ENCODE measurements around the gene CBX6. TPM values are rescaled to one million over a fixed set of nuclear protein-coding genes. Genes with fewer than 3 reads are reported as not detected.

Gene CBX6
- total RNA-seq, 1 experiment from 2014 or later = 98.4 TPM

DNA sequence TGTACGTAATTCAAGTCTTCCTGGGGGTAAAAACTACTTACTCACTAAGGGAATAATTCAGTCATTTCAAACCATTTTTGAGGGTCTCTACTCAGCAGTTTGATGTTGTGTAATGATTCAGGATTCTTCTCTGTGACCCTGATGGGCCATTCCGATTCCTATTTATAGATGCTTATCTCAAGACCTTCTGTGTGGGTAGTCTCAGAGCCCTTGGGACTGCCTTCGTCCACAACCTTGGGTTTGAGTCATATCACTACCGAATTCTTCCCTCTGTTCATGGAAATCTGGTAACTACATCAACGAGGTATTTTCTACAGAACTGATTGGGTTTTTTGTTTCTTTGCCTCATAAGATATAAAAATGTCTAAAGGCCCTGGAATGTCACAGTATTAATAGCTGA, 14.3 kb upstream of the CBX6 start:
- H3K9me3 ChIP-seq (ENCODE audit: control insufficient read depth, insufficient read depth, low read depth, low read length) = no peaks in the 10 kb centered on the region
- TF ChIP-seq, protein P1, sequence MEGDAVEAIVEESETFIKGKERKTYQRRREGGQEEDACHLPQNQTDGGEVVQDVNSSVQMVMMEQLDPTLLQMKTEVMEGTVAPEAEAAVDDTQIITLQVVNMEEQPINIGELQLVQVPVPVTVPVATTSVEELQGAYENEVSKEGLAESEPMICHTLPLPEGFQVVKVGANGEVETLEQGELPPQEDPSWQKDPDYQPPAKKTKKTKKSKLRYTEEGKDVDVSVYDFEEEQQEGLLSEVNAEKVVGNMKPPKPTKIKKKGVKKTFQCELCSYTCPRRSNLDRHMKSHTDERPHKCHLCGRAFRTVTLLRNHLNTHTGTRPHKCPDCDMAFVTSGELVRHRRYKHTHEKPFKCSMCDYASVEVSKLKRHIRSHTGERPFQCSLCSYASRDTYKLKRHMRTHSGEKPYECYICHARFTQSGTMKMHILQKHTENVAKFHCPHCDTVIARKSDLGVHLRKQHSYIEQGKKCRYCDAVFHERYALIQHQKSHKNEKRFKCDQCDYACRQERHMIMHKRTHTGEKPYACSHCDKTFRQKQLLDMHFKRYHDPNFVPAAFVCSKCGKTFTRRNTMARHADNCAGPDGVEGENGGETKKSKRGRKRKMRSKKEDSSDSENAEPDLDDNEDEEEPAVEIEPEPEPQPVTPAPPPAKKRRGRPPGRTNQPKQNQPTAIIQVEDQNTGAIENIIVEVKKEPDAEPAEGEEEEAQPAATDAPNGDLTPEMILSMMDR (IDR thresholded peaks at IDR 0.05) = no peak
- no peak for TF ChIP-seq POLR2AphosphoS5 (IDR thresholded peaks at IDR 0.05; ENCODE audit: low read depth, low read length)
- TF ChIP-seq, protein P2, sequence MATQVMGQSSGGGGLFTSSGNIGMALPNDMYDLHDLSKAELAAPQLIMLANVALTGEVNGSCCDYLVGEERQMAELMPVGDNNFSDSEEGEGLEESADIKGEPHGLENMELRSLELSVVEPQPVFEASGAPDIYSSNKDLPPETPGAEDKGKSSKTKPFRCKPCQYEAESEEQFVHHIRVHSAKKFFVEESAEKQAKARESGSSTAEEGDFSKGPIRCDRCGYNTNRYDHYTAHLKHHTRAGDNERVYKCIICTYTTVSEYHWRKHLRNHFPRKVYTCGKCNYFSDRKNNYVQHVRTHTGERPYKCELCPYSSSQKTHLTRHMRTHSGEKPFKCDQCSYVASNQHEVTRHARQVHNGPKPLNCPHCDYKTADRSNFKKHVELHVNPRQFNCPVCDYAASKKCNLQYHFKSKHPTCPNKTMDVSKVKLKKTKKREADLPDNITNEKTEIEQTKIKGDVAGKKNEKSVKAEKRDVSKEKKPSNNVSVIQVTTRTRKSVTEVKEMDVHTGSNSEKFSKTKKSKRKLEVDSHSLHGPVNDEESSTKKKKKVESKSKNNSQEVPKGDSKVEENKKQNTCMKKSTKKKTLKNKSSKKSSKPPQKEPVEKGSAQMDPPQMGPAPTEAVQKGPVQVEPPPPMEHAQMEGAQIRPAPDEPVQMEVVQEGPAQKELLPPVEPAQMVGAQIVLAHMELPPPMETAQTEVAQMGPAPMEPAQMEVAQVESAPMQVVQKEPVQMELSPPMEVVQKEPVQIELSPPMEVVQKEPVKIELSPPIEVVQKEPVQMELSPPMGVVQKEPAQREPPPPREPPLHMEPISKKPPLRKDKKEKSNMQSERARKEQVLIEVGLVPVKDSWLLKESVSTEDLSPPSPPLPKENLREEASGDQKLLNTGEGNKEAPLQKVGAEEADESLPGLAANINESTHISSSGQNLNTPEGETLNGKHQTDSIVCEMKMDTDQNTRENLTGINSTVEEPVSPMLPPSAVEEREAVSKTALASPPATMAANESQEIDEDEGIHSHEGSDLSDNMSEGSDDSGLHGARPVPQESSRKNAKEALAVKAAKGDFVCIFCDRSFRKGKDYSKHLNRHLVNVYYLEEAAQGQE (IDR thresholded peaks at IDR 0.05; ENCODE audit: insufficient read depth in 1 of 2, low read depth in 2 of 2, low read length in 1 of 2) = no peak
- TF ChIP-seq SIN3A (IDR thresholded peaks at IDR 0.05; ENCODE audit: borderline replicate concordance, insufficient read depth, low read depth, low read length) = no peak
- no peak for TF ChIP-seq TCF7L2 (IDR thresholded peaks at IDR 0.05; ENCODE audit: low read depth, low read length)
- ChIA-PET POLR2A (no interaction called here), CTCF (no interaction called here)
- H3K36me3 ChIP-seq (ENCODE audit: control insufficient read depth, insufficient read depth, low read length) = no peaks in the 10 kb centered on the region
- no peaks in the 10 kb centered on the region for H3K27me3 ChIP-seq (ENCODE audit: control insufficient read depth, insufficient read depth, low read length)
- DNase-seq (ENCODE audit: low read depth, low spot score) (no peak), ATAC-seq (no peak)
- H3K4me1 ChIP-seq (ENCODE audit: control insufficient read depth, insufficient read depth, low read length) = no peaks in the 10 kb centered on the region
- no TSS peak for BruUV-seq (replicated peaks)
- H3K4me3 ChIP-seq (ENCODE audit: low read depth in 2 of 2, low read length in 2 of 2) = no peak overlapping the region
- no peak overlapping the region for H3K27ac ChIP-seq (ENCODE audit: low read length)
- intact Hi-C loops (cut with micrococcal nuclease; ENCODE audit: unreplicated experiment) = no loop called here
- in situ Hi-C loops (cut with HindIII; ENCODE audit: low pct_unique_long_range_greater_than_20kb, low sequenced_read_pairs) = no loop called here

DNA sequence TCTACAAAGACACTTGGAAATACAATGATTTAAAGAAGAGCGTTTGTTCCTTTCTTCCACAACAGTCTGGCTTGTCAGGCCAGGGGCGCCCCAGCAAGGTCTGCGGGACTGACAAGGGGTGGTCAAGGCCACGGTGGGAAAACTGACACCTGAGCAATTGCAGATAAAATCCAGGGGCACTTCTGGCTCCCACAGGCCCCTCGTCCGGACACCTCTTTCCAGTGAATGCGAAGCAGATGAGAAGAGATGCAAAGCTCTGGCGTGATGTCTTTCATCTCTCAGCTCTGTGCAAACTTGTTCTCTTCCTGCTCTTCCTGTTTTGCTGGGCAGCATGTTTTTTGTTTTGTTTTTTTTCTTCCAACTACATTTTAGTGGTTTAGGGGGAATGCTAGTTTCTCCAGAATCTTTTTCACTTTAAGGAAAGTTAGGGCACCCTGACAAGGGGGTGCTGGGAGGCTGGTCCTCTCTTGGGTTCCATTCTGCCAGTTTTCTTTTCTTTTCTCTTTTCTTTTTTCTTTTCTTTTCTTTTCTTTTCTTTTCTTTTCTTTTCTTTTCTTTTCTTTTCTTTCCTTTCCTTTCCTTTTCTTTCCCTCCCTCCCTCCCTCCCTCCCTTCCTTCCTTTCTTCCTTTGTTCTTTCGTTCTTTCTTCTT, 11.1 kb upstream of the CBX6 start:
- no peak overlapping the region for H3K4me3 ChIP-seq (ENCODE audit: low read depth in 2 of 2, low read length in 2 of 2)
- in situ Hi-C loops (cut with HindIII; ENCODE audit: low pct_unique_long_range_greater_than_20kb, low sequenced_read_pairs) (no loop called here), intact Hi-C loops (cut with micrococcal nuclease; ENCODE audit: unreplicated experiment) (no loop called here)
- ChIA-PET POLR2A (no interaction called here), CTCF (no interaction called here)
- H3K27me3 ChIP-seq (ENCODE audit: control insufficient read depth, insufficient read depth, low read length) = no peaks in the 10 kb centered on the region
- TF ChIP-seq POLR2AphosphoS5 (IDR thresholded peaks at IDR 0.05; ENCODE audit: low read depth, low read length) = no peak
- TF ChIP-seq TCF7L2 (IDR thresholded peaks at IDR 0.05; ENCODE audit: low read depth, low read length) = no peak
- TF ChIP-seq SIN3A (IDR thresholded peaks at IDR 0.05; ENCODE audit: borderline replicate concordance, insufficient read depth, low read depth, low read length) = no peak
- TF ChIP-seq, protein P1 (IDR thresholded peaks at IDR 0.05) = no peak
- TF ChIP-seq, protein P2 (IDR thresholded peaks at IDR 0.05; ENCODE audit: insufficient read depth in 1 of 2, low read depth in 2 of 2, low read length in 1 of 2) = no peak
- DNase-seq (ENCODE audit: low read depth, low spot score) (no peak), ATAC-seq (no peak)
- BruUV-seq (replicated peaks) = no TSS peak
- no peaks in the 10 kb centered on the region for H3K4me1 ChIP-seq (ENCODE audit: control insufficient read depth, insufficient read depth, low read length)
- no peak overlapping the region for H3K27ac ChIP-seq (ENCODE audit: low read length)
- H3K36me3 ChIP-seq (ENCODE audit: control insufficient read depth, insufficient read depth, low read length) = no peaks in the 10 kb centered on the region
- no peaks in the 10 kb centered on the region for H3K9me3 ChIP-seq (ENCODE audit: control insufficient read depth, insufficient read depth, low read depth, low read length)
